HG03442 (cell line): ENCODE measurements around the gene GPC4.

Experiments
- ATAC-seq: cut with Tn5 transposase; IDR thresholded peaks from one replicate; pipeline ENCODE4 v1.9.1; 2021; ENCODE audit warnings: mild to moderate bottlenecking, moderate library complexity; ENCODE audit not compliant: unreplicated experiment

Gene GPC4

GRCh38 chrX:133412246-133412645 is 3.0 kb downstream of the GPC4 start:
- no peak for ATAC-seq

DNA sequence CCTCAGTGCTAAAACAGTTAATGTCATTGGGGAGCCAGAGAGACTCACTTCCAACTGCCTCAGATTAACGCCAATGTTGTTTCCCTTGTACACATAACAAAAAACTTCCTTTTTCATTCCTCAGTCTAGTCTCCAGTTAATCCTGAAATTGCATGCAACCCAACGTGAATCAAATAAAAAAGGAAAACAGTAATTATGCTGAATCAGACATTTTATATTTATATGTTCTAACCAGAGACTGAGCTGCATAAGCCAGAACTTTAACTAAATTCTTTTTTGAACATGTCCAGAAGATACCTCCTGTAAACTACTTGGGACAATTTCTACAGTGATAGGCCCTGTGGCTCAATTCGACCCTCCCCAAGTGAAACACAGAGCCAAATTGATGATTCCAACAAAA is 4.7 kb downstream of the GPC4 start:
- ATAC-seq, result no peak

DNA sequence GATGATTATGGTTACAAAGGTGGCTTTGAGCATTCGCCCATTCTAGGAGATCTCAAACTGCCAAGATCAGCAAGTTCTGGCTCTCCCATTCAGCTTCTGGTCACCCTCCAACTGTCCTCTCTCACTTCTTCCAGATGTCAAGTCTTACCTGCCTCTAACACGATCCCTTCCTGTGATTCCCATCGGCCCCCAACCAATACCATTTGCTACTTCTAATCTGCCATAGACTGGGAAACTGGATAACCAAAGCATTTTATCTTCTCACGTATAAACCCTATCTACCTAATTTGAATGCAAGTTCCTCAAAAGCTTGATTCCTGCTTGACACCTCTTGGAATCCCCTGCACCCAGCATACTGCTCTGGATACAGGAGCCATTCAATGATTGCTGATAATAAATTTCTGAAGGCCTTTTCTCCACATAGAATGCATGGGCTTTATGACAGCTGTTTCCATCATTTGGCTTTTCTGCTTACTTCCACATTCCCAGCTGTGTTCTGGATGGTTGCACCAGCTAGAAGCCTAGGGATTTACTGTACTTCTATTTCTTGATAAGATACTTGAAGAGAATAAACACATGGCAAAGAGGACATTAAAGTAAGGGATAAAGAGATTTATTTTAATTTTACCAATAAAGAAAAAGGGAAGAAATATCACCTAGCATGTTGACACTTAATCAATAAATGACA is 9.6 kb downstream of the GPC4 start:
- ATAC-seq, result no peak

GRCh38 chrX:133403984-133404383 is 11.3 kb downstream of the GPC4 start:
- ATAC-seq, result no peak

DNA sequence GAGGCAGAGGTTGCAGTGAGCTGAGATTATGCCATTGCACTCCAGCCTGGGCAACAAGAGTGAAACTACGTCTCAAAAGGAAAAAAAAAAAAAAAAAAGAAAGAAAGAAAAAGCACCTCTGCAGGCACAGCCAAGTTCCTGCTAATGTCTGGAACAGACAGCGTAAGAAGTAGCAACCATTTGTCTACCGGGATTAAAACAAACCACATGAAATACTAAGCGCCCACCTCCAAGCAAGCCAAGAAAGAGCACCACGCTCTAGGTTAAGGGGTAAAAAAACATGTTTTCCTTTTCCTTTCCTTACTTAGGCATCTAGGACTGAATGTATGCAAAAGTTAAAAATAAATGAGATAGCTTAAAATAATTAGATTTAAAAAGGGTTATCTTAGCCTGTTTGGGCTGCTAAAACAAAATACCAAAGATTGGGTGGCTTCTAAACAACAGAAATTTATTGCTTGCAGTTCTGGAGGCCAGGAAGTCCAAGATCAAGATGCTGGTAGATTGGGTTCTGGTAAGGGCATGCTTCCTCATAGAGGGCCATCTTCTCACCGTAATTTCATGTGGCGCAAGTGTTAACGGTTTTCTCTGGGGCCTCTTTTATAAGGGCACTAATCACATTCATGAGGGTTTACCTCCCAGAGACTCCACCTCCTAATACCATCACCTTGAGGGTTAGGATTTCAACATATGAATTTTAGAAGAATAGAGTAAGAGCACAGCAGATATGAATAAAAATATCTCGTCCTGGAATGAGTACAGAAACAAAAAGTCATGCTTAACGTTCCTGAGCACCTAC is 12.3 kb downstream of the GPC4 start:
- no peak for ATAC-seq

GRCh38 chrX:133402042-133402453 is 13.2 kb downstream of the GPC4 start:
- no peak for ATAC-seq

- ATAC-seq, result no peak
Observed at GRCh38 chrX:133401536-133401935, 13.8 kb downstream of the GPC4 start.

- ATAC-seq, result no peak
Observed at GRCh38 chrX:133399411-133399810, 15.9 kb downstream of the GPC4 start.

DNA sequence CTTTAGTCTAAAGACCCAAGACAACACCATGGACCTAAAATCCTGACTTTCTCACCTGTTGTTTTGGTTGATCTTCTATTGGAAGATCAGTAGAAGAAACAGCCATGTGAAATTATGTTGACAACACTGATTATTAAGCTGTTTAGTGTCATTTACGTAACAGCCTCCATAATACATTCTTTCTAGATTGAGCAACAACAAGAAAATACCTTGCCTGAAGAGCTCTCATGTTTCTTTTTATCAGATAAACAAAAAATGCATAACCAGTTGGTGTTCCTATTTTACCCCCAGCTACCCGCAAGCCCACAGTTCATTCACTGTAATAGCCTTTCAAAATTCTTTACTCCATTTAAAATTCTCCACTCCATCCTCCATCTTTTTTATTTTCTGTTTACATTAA is 20.5 kb downstream of the GPC4 start:
- ATAC-seq, result no peak

DNA sequence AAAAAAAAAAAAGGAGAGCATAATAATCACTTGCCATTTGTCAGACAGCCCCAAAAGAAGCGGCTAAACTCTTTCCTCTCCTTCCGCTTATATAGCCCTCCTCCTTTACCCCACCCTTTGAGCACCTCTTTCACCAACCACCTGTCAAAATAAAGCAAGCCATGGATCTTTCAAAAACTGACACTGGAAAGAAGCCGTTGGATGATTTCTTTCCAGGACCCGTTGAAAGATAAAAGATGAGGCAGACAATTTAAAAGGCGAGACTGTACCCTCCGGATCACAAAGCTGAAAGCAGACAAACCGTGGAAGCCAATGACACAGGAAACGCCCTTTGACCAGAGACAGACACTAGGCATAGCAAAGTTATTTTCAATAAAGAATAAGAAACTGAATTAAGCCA is 22.6 kb downstream of the GPC4 start:
- ATAC-seq, result no peak

GRCh38 chrX:133391111-133391510 is 24.2 kb downstream of the GPC4 start:
- no peak for ATAC-seq

DNA sequence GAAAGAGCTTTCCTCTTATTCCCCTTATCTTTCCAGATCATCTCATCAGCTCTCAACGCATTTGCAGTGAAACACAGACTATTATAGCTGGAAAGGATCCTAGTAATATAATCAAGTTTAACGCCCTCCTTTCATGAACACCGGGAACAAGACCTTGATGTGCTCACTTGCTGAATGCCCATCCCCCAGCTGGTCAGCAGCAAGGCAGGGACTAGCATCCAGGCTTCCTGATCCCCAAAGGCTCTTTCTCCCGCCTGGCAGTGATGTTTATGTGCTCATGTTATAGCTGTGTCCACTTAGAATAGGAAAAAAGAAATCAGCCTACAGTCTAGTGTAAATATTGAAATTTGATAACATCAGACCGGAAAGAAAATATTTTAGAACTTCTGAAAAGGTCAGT is 24.6 kb downstream of the GPC4 start:
- ATAC-seq, result no peak

DNA sequence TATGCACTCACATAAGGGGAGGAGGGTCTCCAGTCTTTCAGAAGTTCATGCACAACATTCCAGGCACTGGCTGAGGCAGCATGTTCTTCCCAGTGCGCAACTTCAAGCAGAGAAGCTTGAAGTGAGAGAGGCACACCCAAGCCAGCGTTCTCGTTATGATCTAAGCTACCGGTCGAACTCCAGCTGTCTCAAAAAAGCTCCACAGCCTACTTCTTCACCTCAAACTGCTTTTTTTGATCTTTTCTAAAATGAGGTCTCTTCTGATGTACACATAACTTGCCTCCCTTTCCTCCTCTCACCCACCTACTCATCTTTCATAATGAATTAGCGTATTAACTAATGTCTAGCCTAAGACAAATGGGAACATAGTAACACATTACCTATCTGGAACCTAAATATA is 25.3 kb downstream of the GPC4 start:
- no peak for ATAC-seq

- no peak for ATAC-seq
Observed at GRCh38 chrX:133384454-133384853, 30.8 kb downstream of the GPC4 start.

DNA sequence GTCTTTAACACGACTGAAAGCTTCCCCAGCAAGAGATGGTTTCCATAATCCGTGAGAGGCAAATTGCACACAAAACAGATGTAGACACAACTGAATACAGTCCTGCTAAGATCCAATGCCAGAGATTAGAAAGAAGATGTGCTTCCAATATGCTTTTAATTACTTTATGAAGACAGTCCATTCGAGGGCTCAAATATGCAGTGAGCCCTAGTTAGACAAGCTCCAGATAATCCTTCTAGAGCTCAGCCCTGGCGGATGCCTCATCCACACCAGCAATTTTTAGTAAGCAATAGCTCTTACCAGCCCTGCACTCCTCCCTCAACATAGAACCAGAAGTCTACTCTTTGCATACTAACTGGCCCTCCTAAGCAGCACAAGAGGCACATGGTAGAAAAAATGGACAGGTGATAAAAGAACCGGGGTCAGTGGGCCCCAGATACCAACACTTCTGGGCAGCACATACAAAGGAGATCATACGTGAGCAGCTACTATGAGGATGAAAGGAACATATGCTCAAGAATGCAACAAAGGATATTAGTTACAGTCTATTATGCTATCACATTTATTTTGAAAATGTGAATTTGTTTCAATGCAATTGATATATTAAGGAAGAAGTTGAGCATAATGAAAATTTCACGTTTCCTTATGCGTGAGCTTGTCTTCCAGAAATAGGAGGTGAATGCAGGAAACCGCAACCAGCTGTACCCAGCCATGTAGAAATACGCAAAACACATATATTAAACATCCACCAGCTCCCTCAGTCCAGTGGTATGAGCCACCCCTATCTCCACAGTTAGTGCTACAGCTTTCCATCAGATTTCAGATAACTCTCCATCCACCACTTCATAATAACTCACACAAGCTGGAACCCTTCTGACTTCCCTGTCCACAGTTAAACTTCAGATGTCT is 34.3 kb downstream of the GPC4 start:
- ATAC-seq, result no peak

GRCh38 chrX:133376422-133376821 is 38.9 kb downstream of the GPC4 start:
- no peak for ATAC-seq

- ATAC-seq, result no peak
Observed at GRCh38 chrX:133375615-133376340, 39.5 kb downstream of the GPC4 start.

DNA sequence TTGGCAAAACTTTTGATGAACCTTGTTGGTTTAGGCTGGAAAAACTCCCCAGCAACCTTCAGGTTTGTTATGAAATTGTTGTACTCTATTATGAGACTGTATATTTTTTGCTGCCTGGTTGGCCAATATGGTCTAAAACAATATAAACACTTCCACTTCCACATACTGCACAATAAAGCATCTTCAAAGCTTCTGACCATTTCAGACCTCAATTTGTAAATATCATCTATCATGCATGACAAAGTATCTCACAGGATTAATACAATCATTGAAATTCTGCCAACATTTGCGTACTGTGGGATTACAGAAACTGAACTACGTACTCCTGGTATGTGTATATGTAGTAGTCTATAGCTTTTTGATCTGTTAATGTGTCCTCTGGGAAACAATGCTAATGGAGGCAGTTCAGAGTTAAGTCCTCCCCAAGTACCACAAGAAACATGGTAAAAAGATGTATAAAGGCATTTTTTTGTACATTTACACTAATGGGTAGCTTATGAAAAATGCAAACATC is 40.4 kb downstream of the GPC4 start:
- ATAC-seq, result no peak

DNA sequence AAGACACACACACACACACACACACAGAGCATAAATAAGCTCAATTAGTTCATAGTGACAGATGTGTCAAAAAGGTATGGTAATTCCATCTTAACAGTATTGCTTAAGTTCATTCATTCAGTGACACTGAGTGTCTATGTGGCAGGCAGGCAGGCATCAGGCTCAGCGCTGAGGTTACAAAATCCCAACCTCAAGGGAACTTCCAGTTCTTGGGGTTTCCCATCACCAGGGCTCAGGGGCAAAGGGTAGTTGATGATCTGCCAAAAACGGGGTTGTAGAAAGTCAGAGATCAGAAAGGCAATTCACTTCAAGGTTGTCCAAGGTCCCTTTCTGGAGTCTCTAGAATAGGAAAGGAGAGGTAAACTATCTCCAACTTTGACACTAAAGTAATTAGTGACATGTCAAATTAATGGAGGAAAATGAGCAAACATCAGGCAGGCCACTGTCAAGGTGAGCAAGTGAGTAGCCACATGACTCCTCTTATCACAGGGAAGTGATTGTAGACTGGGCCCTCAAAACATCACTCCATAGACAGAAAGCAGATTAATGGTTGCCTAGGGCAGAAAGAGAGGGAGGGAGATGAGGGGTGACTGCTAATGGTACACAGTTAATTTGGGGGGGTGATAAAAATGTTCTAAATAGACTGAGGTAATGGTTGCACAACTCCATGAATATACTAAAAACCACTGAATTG is 41.8 kb downstream of the GPC4 start:
- no peak for ATAC-seq

- ATAC-seq, result no peak
Observed at GRCh38 chrX:133370696-133371275, 44.5 kb downstream of the GPC4 start.
